CD4-positive, alpha-beta T cell treated with Interleukin-17A for 4 hours (primary cell): Measurements from ENCODE around the gene CNGB1.
"Not testable (repeated sequence)": the region's sequence is repeated elsewhere in the genome, so short reads cannot be mapped to it uniquely, and the experiment has no call there.

Experiments
- DNase-seq: peaks from one replicate; pipeline ENCODE4 v3.0.0-alpha.2; 2020; ENCODE audit warnings: mixed read lengths

The CNGB1 gene

GRCh38 chr16:57923841-57924240 is 47.1 kb downstream of the CNGB1 start:
- DNase-seq = no peak

GRCh38 chr16:57923418-57923817 is 47.5 kb downstream of the CNGB1 start:
- DNase-seq = no peak

GRCh38 chr16:57920880-57921229 is 50.1 kb downstream of the CNGB1 start:
- no peak for DNase-seq

- DNase-seq = no peak
These were observed 50.6 kb downstream of the CNGB1 start for GRCh38 chr16:57920215-57920879.

GRCh38 chr16:57918994-57919393 is 51.9 kb downstream of the CNGB1 start:
- no peak for DNase-seq

- no peak for DNase-seq
These were observed 52.5 kb downstream of the CNGB1 start for GRCh38 chr16:57918444-57918843.

- not testable (repeated sequence) for DNase-seq
These were observed 53.0 kb downstream of the CNGB1 start for GRCh38 chr16:57917929-57918328.

GRCh38 chr16:57917489-57917888 is 53.4 kb downstream of the CNGB1 start:
- DNase-seq = not testable (repeated sequence)

GRCh38 chr16:57916735-57917438 is 54.0 kb downstream of the CNGB1 start:
- no peak for DNase-seq

- DNase-seq = no peak
These were observed 55.0 kb downstream of the CNGB1 start for GRCh38 chr16:57915811-57916488.

- no peak for DNase-seq
These were observed 55.7 kb downstream of the CNGB1 start for GRCh38 chr16:57915267-57915666.

- DNase-seq = no peak
These were observed 56.4 kb downstream of the CNGB1 start for GRCh38 chr16:57914244-57915173.

- DNase-seq = no peak
These were observed 58.2 kb downstream of the CNGB1 start for GRCh38 chr16:57912529-57913260.

- no peak for DNase-seq
These were observed 59.2 kb downstream of the CNGB1 start for GRCh38 chr16:57911743-57912142.

- no peak for DNase-seq
These were observed 60.2 kb downstream of the CNGB1 start for GRCh38 chr16:57910696-57911095.

GRCh38 chr16:57908409-57908987 is 62.4 kb downstream of the CNGB1 start:
- DNase-seq = no peak

GRCh38 chr16:57906382-57907316 is 64.3 kb downstream of the CNGB1 start:
- DNase-seq = peak; percentile 37

- no peak for DNase-seq
These were observed 66.8 kb downstream of the CNGB1 start for GRCh38 chr16:57904101-57904500.

GRCh38 chr16:57903656-57904055 is 67.3 kb downstream of the CNGB1 start:
- no peak for DNase-seq

- DNase-seq = no peak
These were observed 69.4 kb downstream of the CNGB1 start for GRCh38 chr16:57901480-57902069.
